Breast epithelium (tissue), 3 donors: Measurements from ENCODE around the gene KLHL41.
"Not testable (repeated sequence)": the region's sequence is repeated elsewhere in the genome, so short reads cannot be mapped to it uniquely, and the experiment has no call there.

Experiments
- CTCF ChIP-seq, 3 donors: fragments of 450-650 bp; IDR thresholded peaks; one replicate each; pipeline ENCODE4 v1.5.1; 2016 to 2017; ENCODE audit warnings: antibody characterized with exemption in 3 of 3, mild to moderate bottlenecking in 3 of 3, moderate library complexity in 3 of 3
- POLR2A ChIP-seq: fragments of 450-650 bp; IDR thresholded peaks from one replicate; pipeline ENCODE4 v1.6.1; 2016; ENCODE audit warnings: antibody characterized with exemption, mild to moderate bottlenecking, moderate library complexity
- POLR2AphosphoS5 ChIP-seq, 3 donors: sonication (generic); formaldehyde crosslinking; IDR thresholded peaks; one replicate each; pipeline ENCODE4 v1.6.1; 2017; ENCODE audit warnings: antibody characterized with exemption in 3 of 3

DNA sequence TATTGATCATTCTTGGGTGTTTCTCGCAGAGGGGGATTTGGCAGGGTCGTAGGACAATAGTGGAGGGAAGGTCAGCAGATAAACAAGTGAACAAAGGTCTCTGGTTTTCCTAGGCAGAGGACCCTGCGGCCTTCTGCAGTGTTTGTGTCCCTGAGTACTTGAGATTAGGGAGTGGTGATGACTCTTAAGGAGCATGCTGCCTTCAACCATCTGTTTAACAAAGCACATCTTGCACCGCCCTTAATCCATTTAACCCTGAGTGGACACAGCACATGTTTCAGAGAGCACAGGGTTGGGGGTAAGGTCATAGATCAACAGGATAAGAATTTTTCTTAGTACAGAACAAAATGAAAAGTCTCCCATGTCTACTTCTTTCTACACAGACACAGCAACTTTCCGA lies 65.0 kb downstream of the KLHL41 start:
- TF ChIP-seq CTCF (IDR thresholded peaks at IDR 0.05); POLR2AphosphoS5 (IDR thresholded peaks at IDR 0.05); POLR2A: not testable (repeated sequence)
